Smooth muscle cell (in vitro differentiated cells): ENCODE data around the gene TGM1. TPM values are rescaled to one million over a fixed set of nuclear protein-coding genes. Genes with fewer than 3 reads are reported as not detected.
"Not testable (repeated sequence)": the region's sequence is repeated elsewhere in the genome, so short reads cannot be mapped to it uniquely, and the experiment has no call there.

ENCODE experiments used
- DNase-seq: peaks from one replicate; lab custom pipeline; 2025; ENCODE audit not compliant: unreplicated experiment; lab: John Stamatoyannopoulos, UW
- H2AFZ ChIP-seq: fragments of 200-600 bp; sonication (generic); 2 replicates; pipeline ENCODE4 v1.6.0; 2016; ENCODE audit warnings: antibody characterized with exemption, low read depth, mild to moderate bottlenecking
- H3F3A ChIP-seq: fragments of 200-600 bp; sonication (generic); 2 replicates; pipeline ENCODE4 v1.6.0; 2017; ENCODE audit warnings: antibody characterized with exemption, low read depth
- H3K27ac ChIP-seq: fragments of 200-600 bp; sonication (generic); 2 replicates; pipeline ENCODE4 v1.5.1; 2016; ENCODE audit warnings: low read depth, mild to moderate bottlenecking
- H3K27me3 ChIP-seq: fragments of 200-600 bp; sonication (generic); 2 replicates; pipeline ENCODE4 v1.6.1; 2016; ENCODE audit warnings: low read depth, mild to moderate bottlenecking
- H3K36me3 ChIP-seq: fragments of 200-600 bp; sonication (generic); 2 replicates; pipeline ENCODE4 v1.5.1; 2016; ENCODE audit warnings: low read depth
- H3K4me1 ChIP-seq: fragments of 200-600 bp; sonication (generic); 2 replicates; pipeline ENCODE4 v1.5.1; 2016; ENCODE audit warnings: low read depth
- H3K4me2 ChIP-seq: fragments of 200-600 bp; sonication (generic); 2 replicates; pipeline ENCODE4 v1.6.0; 2016; ENCODE audit warnings: mild to moderate bottlenecking
- H3K4me3 ChIP-seq: fragments of 200-600 bp; sonication (generic); 2 replicates; pipeline ENCODE4 v1.5.1; 2016; ENCODE audit warnings: mild to moderate bottlenecking
- H3K79me2 ChIP-seq: fragments of 200-600 bp; sonication (generic); 2 replicates; pipeline ENCODE4 v1.6.0; 2016; ENCODE audit warnings: low read depth, mild to moderate bottlenecking
- H3K9ac ChIP-seq: fragments of 200-600 bp; sonication (generic); 2 replicates; pipeline ENCODE4 v1.6.0; 2016; ENCODE audit warnings: low read depth
- H3K9me3 ChIP-seq: fragments of 200-600 bp; sonication (generic); replicated peaks from 2 replicates; pipeline ENCODE4 v1.5.1; 2016; ENCODE audit warnings: low read depth
- H4K20me1 ChIP-seq: fragments of 200-600 bp; sonication (generic); 2 replicates; pipeline ENCODE4 v1.6.0; 2016; ENCODE audit warnings: low read depth
- CTCF ChIP-seq: fragments of 200-600 bp; sonication (generic); IDR thresholded peaks from 2 replicates; pipeline ENCODE4 v1.5.1; 2017; ENCODE audit warnings: borderline replicate concordance, mild to moderate bottlenecking, antibody characterized with exemption; ENCODE audit not compliant: insufficient read depth, poor library complexity, severe bottlenecking
- WGBS: methylation state at CpG from one replicate; pipeline ENCODE4 v1.1.7; 2016; ENCODE audit warnings: low lambda C conversion rate; 5-methylcytosine and 5-hydroxymethylcytosine counted together
- polyA plus RNA-seq: library from polyadenylated mRNA; unstranded; fragments of >200 nt; fragmentation: Nextera tagmentation; extraction: Ambion mirVana; gene quantifications from 2 replicates; pipeline ENCODE4 v1.2.1, GENCODE V29; 2016
- small RNA-seq: library from RNA; depleted of rRNA; stranded (forward); fragments of <200 nt; gene quantifications from one replicate; pipeline ENCODE3, GENCODE V24; 2014
- total RNA-seq: library from RNA; depleted of rRNA; stranded (reverse); fragments of >200 nt; gene quantifications from 2 replicates; pipeline ENCODE4 v1.2.3, GENCODE V29; 2014

The TGM1 gene
- total and polyA plus RNA-seq, 2 experiments from 2014 or later: 1.6 to 13.6 TPM

GRCh38 chr14:24204163-24205146 is 58.5 kb downstream of the TGM1 start:
- WGBS: 96% methylated on average over 7 of the region's 7 CpGs
- Histone ChIP-seq H3F3A (no peaks in the 10 kb centered on the region), H3K9me3 (no peaks in the 10 kb centered on the region), H3K4me1 (no peaks in the 10 kb centered on the region), H2AFZ (no peak overlapping the region), H3K4me3 (no peak overlapping the region), H3K79me2 (no peaks in the 10 kb centered on the region), H4K20me1 (no peaks in the 10 kb centered on the region), H3K4me2 (no peak overlapping the region), H3K27ac (no peak overlapping the region), H3K9ac (no peak overlapping the region), H3K27me3 (no peaks in the 10 kb centered on the region), H3K36me3 (no peaks in the 10 kb centered on the region)
- TF ChIP-seq CTCF: no peak
- DNase-seq: no peak

- H3K4me2 ChIP-seq, H3K4me3 ChIP-seq, H3K9me3 ChIP-seq, H3K36me3 ChIP-seq, H3K27me3 ChIP-seq, H4K20me1 ChIP-seq, H3K27ac ChIP-seq, H3K4me1 ChIP-seq, H3K79me2 ChIP-seq, H3F3A ChIP-seq, DNase-seq, H3K9ac ChIP-seq, H2AFZ ChIP-seq: not testable (repeated sequence)
- 97% methylated on average over 16 of the region's 16 CpGs for WGBS
Observed at GRCh38 chr14:24203249-24203886, 59.6 kb downstream of the TGM1 start.

GRCh38 chr14:24202538-24202937 is 60.4 kb downstream of the TGM1 start:
- not testable (repeated sequence) for H3K4me3 ChIP-seq, H3K27ac ChIP-seq, DNase-seq, H3K36me3 ChIP-seq, H3K79me2 ChIP-seq, H3K27me3 ChIP-seq, H3F3A ChIP-seq, H4K20me1 ChIP-seq, H3K9me3 ChIP-seq, H3K4me1 ChIP-seq, H2AFZ ChIP-seq, H3K4me2 ChIP-seq, H3K9ac ChIP-seq
- WGBS: 70% methylated on average over 8 of the region's 8 CpGs

Small RNA genes lying within 50 kb of the gene (small RNA-seq; reads per million reads assigned to genes)
- gene CHMP4A (0.87 reads per million, percentile 27 among the genes with 10 or more reads in this experiment), gene MDP1 (not detected)

Other genes with a start within 250 kb of the TGM1 start
Only the 30 nearest of the 34 such genes appear.
- gene PCK2, start 168.9 kb downstream of the TGM1 start, total RNA-seq: 21.5 and 25.6 TPM in 2 replicates
- gene PCK2, start 168.9 kb downstream of the TGM1 start, polyA plus RNA-seq: 40.4 and 46.1 TPM in 2 replicates
- 43.6 and 46.1 TPM in 2 replicates for gene DCAF11, start 148.4 kb downstream of the TGM1 start, total RNA-seq
- gene DCAF11, start 148.4 kb downstream of the TGM1 start, polyA plus RNA-seq: 31.8 and 39.3 TPM in 2 replicates
- 0.18 and 1.9 TPM in 2 replicates for gene NRL, start 148.2 kb downstream of the TGM1 start, total RNA-seq
- gene NRL, start 148.2 kb downstream of the TGM1 start, polyA plus RNA-seq: 1.3 and 2.6 TPM in 2 replicates
- 2.7 TPM in 1 of 2 replicates, not detected in the other for gene FITM1, start 132.5 kb downstream of the TGM1 start, total RNA-seq
- gene FITM1, start 132.5 kb downstream of the TGM1 start, polyA plus RNA-seq: 0.31 and 1.1 TPM in 2 replicates
- gene PSME1, start 127.0 kb downstream of the TGM1 start, total RNA-seq: 41.4 and 49.4 TPM in 2 replicates
- gene PSME1, start 127.0 kb downstream of the TGM1 start, polyA plus RNA-seq: 94.1 and 114 TPM in 2 replicates
- 6.3 and 13.0 TPM in 2 replicates for gene EMC9, start 121.6 kb downstream of the TGM1 start, total RNA-seq
- 11.9 and 16.9 TPM in 2 replicates for gene EMC9, start 121.6 kb downstream of the TGM1 start, polyA plus RNA-seq
- gene PSME2, start 116.6 kb downstream of the TGM1 start, total RNA-seq: 40.7 and 53.2 TPM in 2 replicates
- gene PSME2, start 116.6 kb downstream of the TGM1 start, polyA plus RNA-seq: 164 and 166 TPM in 2 replicates
- gene RNF31, start 115.7 kb downstream of the TGM1 start, total RNA-seq: 39.3 and 74.8 TPM in 2 replicates
- 23.3 and 25.4 TPM in 2 replicates for gene RNF31, start 115.7 kb downstream of the TGM1 start, polyA plus RNA-seq
- 38.2 and 42.7 TPM in 2 replicates for gene IRF9, start 101.9 kb downstream of the TGM1 start, total RNA-seq
- gene IRF9, start 101.9 kb downstream of the TGM1 start, polyA plus RNA-seq: 42.0 and 58.3 TPM in 2 replicates
- gene REC8, start 91.1 kb downstream of the TGM1 start, total RNA-seq: 5.7 and 9.3 TPM in 2 replicates
- 16.8 and 26.7 TPM in 2 replicates for gene REC8, start 91.1 kb downstream of the TGM1 start, polyA plus RNA-seq
- 14.7 and 82.6 TPM in 2 replicates for gene IPO4, start 74.4 kb downstream of the TGM1 start, total RNA-seq
- 20.5 and 26.6 TPM in 2 replicates for gene IPO4, start 74.4 kb downstream of the TGM1 start, polyA plus RNA-seq
- gene TM9SF1, start 67.7 kb downstream of the TGM1 start, total RNA-seq: 66.6 and 72.1 TPM in 2 replicates
- gene TM9SF1, start 67.7 kb downstream of the TGM1 start, polyA plus RNA-seq: 86.5 and 95.8 TPM in 2 replicates
- 0.85 TPM in 1 of 2 replicates, not detected in the other for gene TSSK4, start 57.5 kb downstream of the TGM1 start, total RNA-seq
- 0.89 and 1.3 TPM in 2 replicates for gene TSSK4, start 57.5 kb downstream of the TGM1 start, polyA plus RNA-seq
- gene CHMP4A, start 49.7 kb downstream of the TGM1 start, total RNA-seq: 29.7 and 32.5 TPM in 2 replicates
- gene CHMP4A, start 49.7 kb downstream of the TGM1 start, polyA plus RNA-seq: 46.8 and 63.9 TPM in 2 replicates
- gene MDP1, start 47.1 kb downstream of the TGM1 start, total RNA-seq: 31.0 and 33.0 TPM in 2 replicates
- 36.8 and 42.3 TPM in 2 replicates for gene MDP1, start 47.1 kb downstream of the TGM1 start, polyA plus RNA-seq
- gene NEDD8, start 30.8 kb downstream of the TGM1 start, total RNA-seq: 209 and 211 TPM in 2 replicates
- 375 and 432 TPM in 2 replicates for gene NEDD8, start 30.8 kb downstream of the TGM1 start, polyA plus RNA-seq
- 38.8 and 65.0 TPM in 2 replicates for gene GMPR2, start 30.2 kb downstream of the TGM1 start, total RNA-seq
- 43.4 and 55.9 TPM in 2 replicates for gene GMPR2, start 30.2 kb downstream of the TGM1 start, polyA plus RNA-seq
- gene TINF2, start 20.6 kb downstream of the TGM1 start, total RNA-seq: 27.9 and 38.8 TPM in 2 replicates
- gene TINF2, start 20.6 kb downstream of the TGM1 start, polyA plus RNA-seq: 43.6 and 52.5 TPM in 2 replicates
- 15.4 and 18.5 TPM in 2 replicates for gene RABGGTA, start 8.4 kb upstream of the TGM1 start, total RNA-seq
- 33.4 and 38.2 TPM in 2 replicates for gene RABGGTA, start 8.4 kb upstream of the TGM1 start, polyA plus RNA-seq
- gene DHRS1, start 36.6 kb upstream of the TGM1 start, total RNA-seq: 22.5 and 23.3 TPM in 2 replicates
- 25.2 and 27.4 TPM in 2 replicates for gene DHRS1, start 36.6 kb upstream of the TGM1 start, polyA plus RNA-seq
- gene NOP9, start 36.7 kb upstream of the TGM1 start, total RNA-seq: 9.3 and 11.2 TPM in 2 replicates
- 2.7 and 3.3 TPM in 2 replicates for gene NOP9, start 36.7 kb upstream of the TGM1 start, polyA plus RNA-seq
- gene CIDEB, start 44.8 kb upstream of the TGM1 start, total RNA-seq: not detected in 2 replicates
- 0.58 TPM in 1 of 2 replicates, not detected in the other for gene CIDEB, start 44.8 kb upstream of the TGM1 start, polyA plus RNA-seq
- gene LTB4R2, start 47.0 kb upstream of the TGM1 start, total RNA-seq: 2.8 and 6.9 TPM in 2 replicates
- gene LTB4R2, start 47.0 kb upstream of the TGM1 start, polyA plus RNA-seq: 0.70 and 2.4 TPM in 2 replicates
- 2.7 and 2.8 TPM in 2 replicates for gene LTB4R, start 48.3 kb upstream of the TGM1 start, total RNA-seq
- gene LTB4R, start 48.3 kb upstream of the TGM1 start, polyA plus RNA-seq: 1.6 and 3.2 TPM in 2 replicates
- 0.13 and 0.45 TPM in 2 replicates for gene ADCY4, start 71.9 kb upstream of the TGM1 start, total RNA-seq
- gene ADCY4, start 71.9 kb upstream of the TGM1 start, polyA plus RNA-seq: 0.66 TPM in 1 of 2 replicates, not detected in the other
- 1.3 and 1.6 TPM in 2 replicates for gene RIPK3, start 76.8 kb upstream of the TGM1 start, total RNA-seq
- 1.2 TPM in 1 of 2 replicates, not detected in the other for gene RIPK3, start 76.8 kb upstream of the TGM1 start, polyA plus RNA-seq
- 40.1 and 44.6 TPM in 2 replicates for gene NFATC4, start 105.0 kb upstream of the TGM1 start, total RNA-seq
- 84.7 and 93.3 TPM in 2 replicates for gene NFATC4, start 105.0 kb upstream of the TGM1 start, polyA plus RNA-seq
- 38.0 and 41.1 TPM in 2 replicates for gene NYNRIN, start 135.8 kb upstream of the TGM1 start, total RNA-seq
- gene NYNRIN, start 135.8 kb upstream of the TGM1 start, polyA plus RNA-seq: 29.5 and 30.3 TPM in 2 replicates
- 1.1 and 3.0 TPM in 2 replicates for gene CBLN3, start 166.5 kb upstream of the TGM1 start, total RNA-seq
- 1.6 and 2.5 TPM in 2 replicates for gene CBLN3, start 166.5 kb upstream of the TGM1 start, polyA plus RNA-seq
- gene KHNYN, start 166.8 kb upstream of the TGM1 start, total RNA-seq: 43.1 and 55.7 TPM in 2 replicates
- 28.2 and 34.8 TPM in 2 replicates for gene KHNYN, start 166.8 kb upstream of the TGM1 start, polyA plus RNA-seq